Umbilical cord (tissue), 2 donors: ENCODE data around the gene UBQLN4. TPM values are rescaled to one million over a fixed set of nuclear protein-coding genes. Genes with fewer than 3 reads are reported as not detected.

ENCODE experiments used
- DNase-seq: peaks from one replicate; pipeline ENCODE4 v3.0.0-alpha.2; 2015; ENCODE audit warnings: low spot score
- total RNA-seq: library from RNA; depleted of rRNA; stranded (reverse); fragments of >200 nt; gene quantifications from one replicate; pipeline ENCODE4 v1.2.3, GENCODE V29; 2014; ENCODE audit warnings: low replicate concordance; ENCODE audit not compliant: insufficient read depth

The UBQLN4 gene
- total RNA-seq, result 5.3 TPM

GRCh38 chr1:156053768-156054499 lies at the start of gene UBQLN4:
Gene UBQLN4, minus strand, starts transcription at chr1:156053798. Its CDS starts 97 bp downstream, at chr1:156053701.
- DNase-seq, result peak; percentile 89

GRCh38 chr1:156102633-156103511 lies 49.3 kb upstream of the UBQLN4 start:
- DNase-seq, result no peak

GRCh38 chr1:156101880-156102279 lies 48.3 kb upstream of the UBQLN4 start:
- DNase-seq, result no peak

GRCh38 chr1:156100205-156100995 lies 46.8 kb upstream of the UBQLN4 start:
- DNase-seq, result no peak

- DNase-seq, result no peak
These were observed 45.7 kb upstream of the UBQLN4 start for GRCh38 chr1:156099282-156099681.

GRCh38 chr1:156098784-156099183 lies 45.2 kb upstream of the UBQLN4 start:
- no peak for DNase-seq

GRCh38 chr1:156097499-156098178 lies 44.0 kb upstream of the UBQLN4 start:
- DNase-seq, result no peak

GRCh38 chr1:156096640-156097391 lies 43.2 kb upstream of the UBQLN4 start:
- DNase-seq, result peak; percentile 84

- no peak for DNase-seq
These were observed 42.4 kb upstream of the UBQLN4 start for GRCh38 chr1:156095906-156096508.

GRCh38 chr1:156091610-156092009 lies 38.0 kb upstream of the UBQLN4 start:
- DNase-seq, result no peak

- DNase-seq, result peak; percentile 85
These were observed 37.2 kb upstream of the UBQLN4 start for GRCh38 chr1:156090840-156091188.

GRCh38 chr1:156090138-156090839 lies 36.7 kb upstream of the UBQLN4 start:
- DNase-seq, result no peak

GRCh38 chr1:156089704-156090103 lies 36.1 kb upstream of the UBQLN4 start:
- no peak for DNase-seq

GRCh38 chr1:156086256-156086662 lies 32.7 kb upstream of the UBQLN4 start:
- DNase-seq, result no peak

GRCh38 chr1:156083800-156084790 lies 30.5 kb upstream of the UBQLN4 start:
- DNase-seq, result no peak

- DNase-seq, result peak; percentile 91
These were observed 28.9 kb upstream of the UBQLN4 start, which contains the start of gene MEX3A for GRCh38 chr1:156082309-156083091. Gene MEX3A, minus strand, starts transcription at chr1:156082465. Its CDS starts 467 bp downstream, at chr1:156081998.

- peak; percentile 51 for DNase-seq
These were observed 28.3 kb upstream of the UBQLN4 start for GRCh38 chr1:156081917-156082308.
